ENCODE data around the gene CNTNAP2.

DNA sequence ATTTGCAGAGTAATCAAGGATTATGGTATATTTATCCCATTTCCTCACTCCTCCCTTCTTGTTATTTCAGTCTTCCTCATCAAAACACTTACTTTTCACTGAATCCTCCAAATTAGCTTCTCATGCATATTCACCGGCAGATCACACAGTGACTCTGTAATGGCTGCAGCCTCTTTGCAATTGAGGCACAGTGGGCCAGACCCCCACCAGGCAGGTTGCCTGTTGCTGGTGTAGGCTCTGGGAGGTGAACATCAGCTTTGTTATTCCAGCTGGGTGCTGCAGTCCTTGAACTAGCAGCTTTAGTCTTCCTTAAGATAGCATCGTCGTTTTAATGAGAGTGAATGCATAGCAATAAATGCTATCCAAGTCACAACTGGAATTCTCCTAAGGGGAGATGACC lies 449.3 kb downstream of the CNTNAP2 start:
- TF ChIP-seq CTCF (tag by site-specific recombination; IDR thresholded peaks at IDR 0.05), result no peak
- no peak for TF ChIP-seq MYNN (tag by site-specific recombination; IDR thresholded peaks at IDR 0.05; ENCODE audit: borderline replicate concordance)
- TF ChIP-seq ZNF16 (tag by site-specific recombination; IDR thresholded peaks at IDR 0.05; ENCODE audit: low read depth), result no peak
- TF ChIP-seq YY1 (tag by site-specific recombination; IDR thresholded peaks at IDR 0.05), result no peak
- no peak for TF ChIP-seq ZNF138 (tag by site-specific recombination; IDR thresholded peaks at IDR 0.05; ENCODE audit: borderline replicate concordance)
- TF ChIP-seq MZF1 (tag by site-specific recombination; IDR thresholded peaks at IDR 0.05; ENCODE audit: borderline replicate concordance), result no peak
- TF ChIP-seq ZNF148 (tag by site-specific recombination; IDR thresholded peaks at IDR 0.05; ENCODE audit: borderline replicate concordance), result no peak
- no peak for TF ChIP-seq ZNF558 (tag by site-specific recombination; IDR thresholded peaks at IDR 0.05)
- no peak for TF ChIP-seq ZNF664 (tag by site-specific recombination; IDR thresholded peaks at IDR 0.05)
- no peak for TF ChIP-seq ZNF133 (tag by site-specific recombination; IDR thresholded peaks at IDR 0.05)
- TF ChIP-seq ZNF248 (tag by site-specific recombination; IDR thresholded peaks at IDR 0.05), result no peak
- no peak for TF ChIP-seq OSR2 (tag by site-specific recombination; IDR thresholded peaks at IDR 0.05)
